ENCODE results near the gene SNX17.
"Not testable (repeated sequence)": the region's sequence is repeated elsewhere in the genome, so short reads cannot be mapped to it uniquely, and the experiment has no call there.

Gene SNX17

DNA sequence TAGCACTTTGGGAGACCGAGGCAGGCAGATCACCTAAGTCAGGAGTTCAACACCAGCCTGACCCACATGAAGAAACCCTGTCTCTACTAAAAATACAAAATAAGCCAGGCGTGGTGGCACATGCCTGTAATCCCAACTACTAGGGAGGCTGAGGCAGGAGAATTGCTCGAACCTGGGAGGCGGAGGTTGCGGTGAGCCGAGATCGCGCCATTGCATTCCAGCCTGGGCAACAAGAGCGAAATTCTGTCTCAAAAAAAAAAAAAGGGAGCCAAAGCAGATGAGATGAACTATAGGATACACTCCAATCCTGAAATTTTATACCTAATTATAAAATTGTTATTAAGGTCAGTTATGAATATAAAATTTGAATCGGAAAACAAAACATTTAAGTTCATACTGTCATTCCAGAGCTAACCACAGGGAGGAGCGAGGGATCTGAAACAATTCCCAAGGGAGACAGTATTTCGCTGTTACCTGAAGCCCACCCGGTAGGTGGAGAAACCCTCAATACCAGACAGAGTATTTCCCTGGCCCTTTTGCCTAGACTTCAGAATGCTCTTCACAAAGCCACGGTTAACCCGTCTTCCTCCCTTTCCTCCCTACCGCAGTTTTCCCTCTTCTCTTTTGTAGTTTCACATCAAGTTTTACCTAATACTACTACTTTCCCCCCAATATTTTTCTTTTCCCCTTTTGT lies 37.5 kb downstream of the SNX17 start:
- H2AFZ ChIP-seq (ENCODE audit: low read length, unreplicated experiment): no peak overlapping the region
- no peaks in the 10 kb centered on the region for H3K36me3 ChIP-seq (ENCODE audit: insufficient read depth, low read length)
- peak overlapping the region; percentile 76 for H3K27ac ChIP-seq (ENCODE audit: low read depth, low read length)
- H3K4me1 ChIP-seq (ENCODE audit: control insufficient read depth, insufficient read depth, low read length, unreplicated experiment): peaks cover 6% of the 10 kb centered on the region
- no peaks in the 10 kb centered on the region for H3K27me3 ChIP-seq (ENCODE audit: insufficient read depth, low read length)
- peaks cover 61% of the 10 kb centered on the region for H3K79me2 ChIP-seq (ENCODE audit: control insufficient read depth, insufficient read depth, low read length, unreplicated experiment)
- H3K4me3 ChIP-seq (ENCODE audit: low read depth, low read length): peak overlapping the region; percentile 97

DNA sequence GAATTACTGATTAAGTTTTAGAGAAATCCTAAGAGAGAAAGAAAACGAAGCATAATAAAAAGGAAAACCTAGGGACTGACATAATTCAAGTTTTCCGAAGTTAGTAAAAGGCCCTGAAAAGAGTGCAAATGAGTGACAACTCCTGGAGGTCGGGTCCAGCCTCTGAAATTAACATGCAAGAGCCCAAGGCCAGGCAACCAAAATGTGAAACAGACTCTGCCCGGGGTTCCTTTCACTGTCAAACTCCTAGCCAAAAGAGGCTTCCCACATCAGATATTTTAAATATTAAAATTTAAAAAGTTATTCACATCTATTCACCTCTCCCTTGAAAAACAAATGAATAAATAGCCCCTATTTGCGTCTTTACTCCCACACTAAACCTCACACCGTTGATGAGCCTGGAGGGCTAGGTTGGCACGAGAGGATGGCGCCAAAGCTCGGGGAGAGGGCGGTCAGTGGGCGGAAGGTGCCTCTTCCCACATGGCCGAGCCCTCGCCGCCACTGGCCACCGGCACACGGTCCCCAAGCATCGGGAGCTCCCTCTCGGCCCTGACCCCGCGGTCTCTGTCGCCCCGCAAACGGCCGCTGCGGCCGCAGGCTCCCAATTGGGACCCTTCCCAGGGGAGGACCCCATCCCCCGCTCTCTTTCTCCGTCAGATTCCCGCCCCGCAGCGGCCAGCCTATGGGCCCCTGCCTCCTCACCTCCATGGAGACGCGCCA lies 38.3 kb downstream of the SNX17 start:
- no peaks in the 10 kb centered on the region for H3K36me3 ChIP-seq (ENCODE audit: insufficient read depth, low read length)
- no peaks in the 10 kb centered on the region for H3K27me3 ChIP-seq (ENCODE audit: insufficient read depth, low read length)
- peak overlapping the region; percentile 76 for H3K27ac ChIP-seq (ENCODE audit: low read depth, low read length)
- H2AFZ ChIP-seq (ENCODE audit: low read length, unreplicated experiment): peak overlapping the region; percentile 49
- peaks cover 53% of the 10 kb centered on the region for H3K79me2 ChIP-seq (ENCODE audit: control insufficient read depth, insufficient read depth, low read length, unreplicated experiment)
- peak overlapping the region; percentile 97 for H3K4me3 ChIP-seq (ENCODE audit: low read depth, low read length)
- H3K4me1 ChIP-seq (ENCODE audit: control insufficient read depth, insufficient read depth, low read length, unreplicated experiment): peaks cover 6% of the 10 kb centered on the region

DNA sequence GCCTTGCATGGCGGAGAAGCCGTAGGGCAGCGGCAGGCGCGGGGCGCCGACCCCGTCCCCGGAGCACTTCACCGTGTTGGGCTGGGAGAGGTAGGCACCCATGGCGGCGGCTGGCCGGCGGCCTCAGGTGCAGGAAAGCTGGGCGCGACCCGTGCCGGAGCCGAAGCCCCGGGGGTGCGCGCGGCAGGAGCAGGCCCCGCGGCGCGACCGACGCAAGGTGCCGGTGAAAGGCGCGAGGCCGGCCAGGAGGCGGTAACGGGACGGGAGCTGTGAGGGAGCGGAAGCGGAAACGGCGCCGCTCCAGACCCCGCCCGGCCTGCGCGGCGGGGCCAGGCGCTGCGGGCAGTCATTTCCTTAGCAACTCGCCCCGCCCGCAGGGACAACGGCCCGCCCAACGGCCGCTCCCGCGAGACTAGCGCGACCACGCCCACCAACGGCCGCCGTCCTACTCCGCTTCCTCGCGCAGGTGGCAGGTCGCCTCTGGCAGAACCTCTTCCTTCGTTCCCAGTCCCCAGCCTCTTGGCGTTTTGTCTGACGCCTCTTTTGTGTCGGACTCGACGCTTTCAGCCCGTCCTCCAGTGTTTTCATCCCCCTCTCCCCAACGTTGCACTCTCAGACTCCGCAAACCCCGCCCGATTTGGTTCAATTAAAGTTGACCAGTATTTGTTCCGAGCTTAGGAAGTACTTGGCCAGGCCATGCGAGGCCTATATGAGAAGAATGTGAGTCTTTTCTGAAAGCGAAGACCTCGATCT lies 39.1 kb downstream of the SNX17 start, which contains the start of gene PPM1G:
PPM1G (minus strand) TSS at position 271 of the 753 bp plus-strand sequence; CDS start at position 102, 169 bp downstream.
- Histone ChIP-seq H2AFZ (ENCODE audit: low read length, unreplicated experiment) (peak within 1 kb of the TSS; percentile 67), H3K27me3 (ENCODE audit: insufficient read depth, low read length) (no peaks in the 10 kb centered on the region), H3K4me1 (ENCODE audit: control insufficient read depth, insufficient read depth, low read length, unreplicated experiment) (peaks cover 6% of the 10 kb centered on the region), H3K4me3 (ENCODE audit: low read depth, low read length) (peak within 1 kb of the TSS; percentile 97), H3K79me2 (ENCODE audit: control insufficient read depth, insufficient read depth, low read length, unreplicated experiment) (peaks cover 46% of the 10 kb centered on the region), H3K27ac (ENCODE audit: low read depth, low read length) (peak within 1 kb of the TSS; percentile 76), H3K36me3 (ENCODE audit: insufficient read depth, low read length) (no peaks in the 10 kb centered on the region)

DNA sequence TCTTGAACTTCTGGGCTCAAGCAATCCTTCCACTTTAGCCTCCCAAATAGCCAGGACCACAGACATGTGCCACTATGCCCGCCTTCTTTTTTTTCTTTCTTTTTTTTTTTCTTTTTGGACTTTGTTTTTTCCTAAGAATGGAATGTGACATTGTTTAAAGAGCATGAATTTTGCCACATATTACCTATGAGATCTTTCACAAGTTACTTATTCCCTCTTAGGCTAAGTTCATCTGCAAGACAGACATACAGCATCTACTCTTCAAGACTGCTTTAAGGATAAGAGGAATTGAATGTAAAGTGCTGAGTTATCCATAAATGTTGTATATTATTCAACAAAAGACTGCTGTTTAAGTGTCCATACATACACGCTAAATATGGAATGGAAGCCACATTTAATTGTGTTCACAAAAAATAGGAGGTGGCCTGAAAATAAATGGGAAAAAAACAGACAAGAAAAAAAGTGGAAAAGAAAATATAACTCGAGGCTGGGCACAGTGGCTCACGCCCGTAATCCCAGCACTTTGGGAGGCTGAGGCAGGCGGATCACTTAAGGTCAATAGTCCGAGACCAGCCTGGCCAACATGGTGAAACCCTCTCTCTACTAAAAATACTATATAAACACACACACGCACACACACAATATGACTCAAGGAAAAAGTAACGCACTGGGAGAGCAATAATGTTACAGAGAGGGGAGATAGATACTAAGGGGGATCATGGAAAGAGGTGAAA lies 42.2 kb downstream of the SNX17 start:
- H3K27me3 ChIP-seq (ENCODE audit: insufficient read depth, low read length): no peaks in the 10 kb centered on the region
- no peak overlapping the region for H3K27ac ChIP-seq (ENCODE audit: low read depth, low read length)
- peaks cover 17% of the 10 kb centered on the region for H3K79me2 ChIP-seq (ENCODE audit: control insufficient read depth, insufficient read depth, low read length, unreplicated experiment)
- no peaks in the 10 kb centered on the region for H3K36me3 ChIP-seq (ENCODE audit: insufficient read depth, low read length)
- H3K4me3 ChIP-seq (ENCODE audit: low read depth, low read length): no peak overlapping the region
- H3K4me1 ChIP-seq (ENCODE audit: control insufficient read depth, insufficient read depth, low read length, unreplicated experiment): peaks cover under 1% of the 10 kb centered on the region
- no peak overlapping the region for H2AFZ ChIP-seq (ENCODE audit: low read length, unreplicated experiment)

DNA sequence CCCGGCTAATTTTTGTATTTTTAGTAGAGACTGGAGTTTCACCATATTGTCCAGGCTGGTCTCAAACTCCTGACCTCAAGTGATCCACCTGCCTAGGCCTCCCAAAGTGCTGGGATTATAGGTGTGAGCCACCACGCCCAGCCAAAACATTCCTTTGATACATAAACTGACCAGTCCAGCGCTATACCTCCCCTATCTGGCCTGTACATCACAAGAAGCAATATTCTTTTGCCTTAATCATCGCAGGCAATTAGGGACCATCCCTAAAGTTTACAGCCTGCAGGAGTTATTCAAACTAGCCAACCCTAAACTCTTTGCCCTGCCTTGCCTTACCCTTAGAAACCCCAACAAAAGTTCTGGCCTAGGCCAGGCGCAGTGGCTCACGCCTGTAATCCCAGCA lies 45.7 kb downstream of the SNX17 start:
- H3K79me2 ChIP-seq (ENCODE audit: control insufficient read depth, insufficient read depth, low read length, unreplicated experiment): no peaks in the 10 kb centered on the region
- H2AFZ ChIP-seq (ENCODE audit: low read length, unreplicated experiment): no peak overlapping the region
- no peak overlapping the region for H3K27ac ChIP-seq (ENCODE audit: low read depth, low read length)
- no peaks in the 10 kb centered on the region for H3K27me3 ChIP-seq (ENCODE audit: insufficient read depth, low read length)
- H3K36me3 ChIP-seq (ENCODE audit: insufficient read depth, low read length): no peaks in the 10 kb centered on the region
- no peak overlapping the region for H3K4me3 ChIP-seq (ENCODE audit: low read depth, low read length)
- H3K4me1 ChIP-seq (ENCODE audit: control insufficient read depth, insufficient read depth, low read length, unreplicated experiment): no peaks in the 10 kb centered on the region

DNA sequence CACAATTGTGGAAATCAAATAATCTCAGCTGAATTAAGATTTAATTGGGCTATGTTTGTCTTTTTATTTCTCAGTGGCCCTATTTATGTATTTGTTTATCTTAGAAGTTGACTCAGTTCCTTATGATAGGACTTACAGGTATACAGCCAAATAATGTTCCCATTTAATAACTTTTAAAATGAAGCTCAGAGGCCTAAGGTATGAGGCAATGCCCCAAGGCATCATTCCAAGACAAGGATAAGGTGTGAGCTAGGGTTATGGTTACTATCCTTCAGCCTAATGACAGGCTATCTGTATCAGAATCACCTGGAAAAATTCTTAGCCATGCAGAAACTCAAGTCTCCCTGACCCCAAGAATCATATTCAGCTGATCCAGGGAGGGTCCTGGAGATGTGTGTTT lies 50.6 kb downstream of the SNX17 start:
- H3K4me3 ChIP-seq (ENCODE audit: low read depth, low read length): no peak overlapping the region
- no peaks in the 10 kb centered on the region for H3K36me3 ChIP-seq (ENCODE audit: insufficient read depth, low read length)
- H3K4me1 ChIP-seq (ENCODE audit: control insufficient read depth, insufficient read depth, low read length, unreplicated experiment): no peaks in the 10 kb centered on the region
- no peak overlapping the region for H3K27ac ChIP-seq (ENCODE audit: low read depth, low read length)
- no peak overlapping the region for H2AFZ ChIP-seq (ENCODE audit: low read length, unreplicated experiment)
- H3K27me3 ChIP-seq (ENCODE audit: insufficient read depth, low read length): no peaks in the 10 kb centered on the region
- H3K79me2 ChIP-seq (ENCODE audit: control insufficient read depth, insufficient read depth, low read length, unreplicated experiment): no peaks in the 10 kb centered on the region

DNA sequence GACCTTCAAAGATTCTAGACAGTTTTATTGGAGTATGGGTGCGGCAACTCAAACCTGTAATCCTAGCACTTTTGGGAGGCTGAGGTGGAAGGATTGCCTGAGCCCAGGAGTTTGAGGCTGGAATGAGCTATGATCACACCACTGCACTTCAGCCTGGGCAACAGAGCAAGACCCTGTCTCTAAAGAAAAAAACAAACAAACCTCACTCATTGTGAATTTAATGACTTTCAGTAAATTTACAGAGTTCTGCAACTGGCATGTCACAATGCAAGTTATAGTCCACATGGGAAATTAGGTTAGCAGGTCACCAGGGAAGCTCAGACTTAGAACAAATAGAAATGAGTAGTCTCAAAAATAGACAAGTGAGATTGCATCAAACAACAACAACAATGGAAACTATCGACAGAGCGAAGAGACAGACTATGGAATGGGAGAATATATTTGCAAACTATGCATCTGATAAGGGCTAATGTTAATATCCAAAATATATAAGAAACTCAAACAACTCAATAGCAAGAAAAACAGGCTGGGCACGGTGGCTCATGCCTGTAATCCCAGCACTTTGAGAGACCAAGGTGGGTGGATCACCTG lies 51.3 kb downstream of the SNX17 start:
- Histone ChIP-seq H3K36me3 (ENCODE audit: insufficient read depth, low read length) (no peaks in the 10 kb centered on the region), H3K27me3 (ENCODE audit: insufficient read depth, low read length) (no peaks in the 10 kb centered on the region), H2AFZ (ENCODE audit: low read length, unreplicated experiment) (no peak overlapping the region), H3K4me3 (ENCODE audit: low read depth, low read length) (no peak overlapping the region), H3K4me1 (ENCODE audit: control insufficient read depth, insufficient read depth, low read length, unreplicated experiment) (no peaks in the 10 kb centered on the region), H3K27ac (ENCODE audit: low read depth, low read length) (no peak overlapping the region), H3K79me2 (ENCODE audit: control insufficient read depth, insufficient read depth, low read length, unreplicated experiment) (no peaks in the 10 kb centered on the region)

DNA sequence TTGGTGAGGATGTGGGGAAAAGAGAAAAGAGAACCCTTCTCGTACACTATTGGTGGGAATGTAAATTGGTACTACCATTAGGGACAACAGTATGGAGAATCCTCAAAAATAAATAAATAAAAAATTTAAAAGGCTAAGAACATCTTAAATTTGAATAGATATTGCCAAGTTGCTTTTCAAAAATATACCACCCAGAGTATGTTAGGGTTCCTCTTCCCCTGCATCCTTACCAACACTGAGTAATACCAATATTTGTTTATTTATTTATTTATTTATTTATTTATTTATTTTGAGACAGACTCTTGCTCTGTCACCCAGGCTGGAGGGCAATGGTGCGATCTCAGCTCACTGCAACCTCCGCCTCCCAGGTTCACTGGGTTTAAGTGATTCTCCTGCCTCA lies 52.5 kb downstream of the SNX17 start:
- Histone ChIP-seq H3K27me3 (ENCODE audit: insufficient read depth, low read length) (no peaks in the 10 kb centered on the region), H3K79me2 (ENCODE audit: control insufficient read depth, insufficient read depth, low read length, unreplicated experiment) (no peaks in the 10 kb centered on the region), H3K4me3 (ENCODE audit: low read depth, low read length) (no peak overlapping the region), H3K4me1 (ENCODE audit: control insufficient read depth, insufficient read depth, low read length, unreplicated experiment) (no peaks in the 10 kb centered on the region), H3K27ac (ENCODE audit: low read depth, low read length) (no peak overlapping the region), H2AFZ (ENCODE audit: low read length, unreplicated experiment) (no peak overlapping the region), H3K36me3 (ENCODE audit: insufficient read depth, low read length) (no peaks in the 10 kb centered on the region)

DNA sequence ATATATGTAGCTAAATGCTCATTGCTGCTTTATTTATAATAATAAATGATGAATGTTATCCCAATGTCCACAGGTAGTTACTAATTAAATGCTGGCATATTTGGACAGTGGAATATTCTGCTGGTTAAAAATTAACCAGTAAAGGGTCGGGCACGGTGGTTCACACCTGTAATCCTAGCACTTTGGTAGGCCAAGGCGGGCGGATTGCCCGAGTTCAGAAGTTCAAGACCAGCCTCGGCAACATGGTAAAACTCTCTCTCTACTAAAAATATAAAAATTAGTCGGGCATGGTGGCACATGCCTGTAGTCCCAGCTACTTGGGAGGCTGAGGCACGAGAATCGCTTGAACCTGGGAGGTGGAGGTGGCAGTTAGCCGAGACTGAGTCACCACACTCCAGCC lies 54.6 kb downstream of the SNX17 start:
- not testable (repeated sequence) for H3K27ac ChIP-seq (ENCODE audit: low read depth, low read length); H3K4me3 ChIP-seq (ENCODE audit: low read depth, low read length); H3K79me2 ChIP-seq (ENCODE audit: control insufficient read depth, insufficient read depth, low read length, unreplicated experiment); H3K36me3 ChIP-seq (ENCODE audit: insufficient read depth, low read length); H3K27me3 ChIP-seq (ENCODE audit: insufficient read depth, low read length); H2AFZ ChIP-seq (ENCODE audit: low read length, unreplicated experiment); H3K4me1 ChIP-seq (ENCODE audit: control insufficient read depth, insufficient read depth, low read length, unreplicated experiment)

All from ACC112 (cell line).